Mesothelial cell of epicardium (in vitro differentiated cells): Measurements from ENCODE around the gene ABCG2. TPM values are rescaled to one million over a fixed set of nuclear protein-coding genes. Genes with fewer than 3 reads are reported as not detected.

ENCODE experiments used
- DNase-seq, 2 experiments: peaks; one replicate each; pipeline ENCODE4 v3.0.0; 2021; ENCODE audit warnings: low spot score in 2 of 2; ENCODE audit not compliant: unreplicated experiment in 2 of 2
- H3K27ac Mint-ChIP-seq: 2 replicates; pipeline ENCODE4 v1.8.0; 2021; ENCODE audit warnings: mixed read lengths
- H3K27me3 Mint-ChIP-seq: 2 replicates; pipeline ENCODE4 v1.8.0; 2021; ENCODE audit warnings: low read depth, mixed read lengths
- H3K36me3 Mint-ChIP-seq: 2 replicates; pipeline ENCODE4 v1.8.0; 2021; ENCODE audit warnings: mixed read lengths
- H3K4me1 Mint-ChIP-seq: 2 replicates; pipeline ENCODE4 v1.8.0; 2021; ENCODE audit warnings: mixed read lengths
- H3K4me3 Mint-ChIP-seq: 2 replicates; pipeline ENCODE4 v1.8.0; 2021; ENCODE audit warnings: mild to moderate bottlenecking, moderate library complexity, mixed read lengths
- H3K9me3 Mint-ChIP-seq: 2 replicates; pipeline ENCODE4 v1.8.0; 2021; ENCODE audit warnings: mixed read lengths
- total RNA-seq: library from RNA; stranded (reverse); gene quantifications from 3 replicates; pipeline ENCODE4 v1.2.1, GENCODE V29; 2021
- TF ChIP-seq, protein P1 (sequence below): fragments of 200-600 bp; sonication (generic); IDR thresholded peaks from one replicate; pipeline ENCODE4 v1.5.0; 2021; ENCODE audit warnings: antibody characterized with exemption; ENCODE audit not compliant: unreplicated experiment

The ABCG2 gene
- total RNA-seq, 1 donor from 2014 or later = 0.92 TPM

DNA sequence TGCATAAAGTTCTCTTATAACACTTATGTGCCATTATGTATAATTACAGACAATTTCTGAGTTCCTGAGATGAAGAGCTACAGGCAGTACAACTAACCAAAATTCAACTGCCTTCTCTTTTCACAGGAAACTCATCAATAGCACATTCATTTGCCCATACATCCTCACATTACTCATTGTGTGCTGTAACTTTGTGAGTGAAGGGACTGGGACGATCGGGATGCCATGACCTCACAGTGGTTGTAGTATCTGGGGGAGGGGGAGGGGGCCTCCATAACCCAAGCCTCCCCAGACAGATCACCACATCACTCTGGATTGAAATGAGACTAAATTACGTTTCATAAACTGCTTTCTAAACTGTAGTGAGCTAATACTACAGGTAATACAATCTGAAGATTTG is 60.7 kb downstream of the ABCG2 start:
- no peak for DNase-seq
- H3K36me3 Mint-ChIP-seq = no peaks in the 10 kb centered on the region
- no peaks in the 10 kb centered on the region for H3K4me1 Mint-ChIP-seq
- TF ChIP-seq, protein P1, sequence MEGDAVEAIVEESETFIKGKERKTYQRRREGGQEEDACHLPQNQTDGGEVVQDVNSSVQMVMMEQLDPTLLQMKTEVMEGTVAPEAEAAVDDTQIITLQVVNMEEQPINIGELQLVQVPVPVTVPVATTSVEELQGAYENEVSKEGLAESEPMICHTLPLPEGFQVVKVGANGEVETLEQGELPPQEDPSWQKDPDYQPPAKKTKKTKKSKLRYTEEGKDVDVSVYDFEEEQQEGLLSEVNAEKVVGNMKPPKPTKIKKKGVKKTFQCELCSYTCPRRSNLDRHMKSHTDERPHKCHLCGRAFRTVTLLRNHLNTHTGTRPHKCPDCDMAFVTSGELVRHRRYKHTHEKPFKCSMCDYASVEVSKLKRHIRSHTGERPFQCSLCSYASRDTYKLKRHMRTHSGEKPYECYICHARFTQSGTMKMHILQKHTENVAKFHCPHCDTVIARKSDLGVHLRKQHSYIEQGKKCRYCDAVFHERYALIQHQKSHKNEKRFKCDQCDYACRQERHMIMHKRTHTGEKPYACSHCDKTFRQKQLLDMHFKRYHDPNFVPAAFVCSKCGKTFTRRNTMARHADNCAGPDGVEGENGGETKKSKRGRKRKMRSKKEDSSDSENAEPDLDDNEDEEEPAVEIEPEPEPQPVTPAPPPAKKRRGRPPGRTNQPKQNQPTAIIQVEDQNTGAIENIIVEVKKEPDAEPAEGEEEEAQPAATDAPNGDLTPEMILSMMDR = no peak
- no peak overlapping the region for H3K4me3 Mint-ChIP-seq
- H3K27me3 Mint-ChIP-seq = no peaks in the 10 kb centered on the region
- H3K9me3 Mint-ChIP-seq = peaks cover 2% of the 10 kb centered on the region
- no peak overlapping the region for H3K27ac Mint-ChIP-seq

- Mint-ChIP-seq H3K27ac (no peak overlapping the region), H3K9me3 (peaks cover 2% of the 10 kb centered on the region), H3K4me1 (no peaks in the 10 kb centered on the region), H3K36me3 (no peaks in the 10 kb centered on the region), H3K4me3 (no peak overlapping the region), H3K27me3 (no peaks in the 10 kb centered on the region)
- TF ChIP-seq, protein P1 = no peak
- DNase-seq = no peak
These were observed 61.1 kb downstream of the ABCG2 start for GRCh38 chr4:88097301-88097700.

- TF ChIP-seq, protein P1 = no peak
- H3K36me3 Mint-ChIP-seq = no peaks in the 10 kb centered on the region
- no peak overlapping the region for H3K27ac Mint-ChIP-seq
- peaks cover 2% of the 10 kb centered on the region for H3K9me3 Mint-ChIP-seq
- no peaks in the 10 kb centered on the region for H3K4me1 Mint-ChIP-seq
- no peak for DNase-seq
- no peak overlapping the region for H3K4me3 Mint-ChIP-seq
- no peaks in the 10 kb centered on the region for H3K27me3 Mint-ChIP-seq
These were observed 64.6 kb downstream of the ABCG2 start for GRCh38 chr4:88093874-88094273.

- Mint-ChIP-seq H3K9me3 (peaks cover 4% of the 10 kb centered on the region), H3K4me1 (peaks cover 7% of the 10 kb centered on the region), H3K36me3 (no peaks in the 10 kb centered on the region), H3K27me3 (no peaks in the 10 kb centered on the region), H3K27ac (no peak overlapping the region), H3K4me3 (no peak overlapping the region)
- DNase-seq = no peak
- TF ChIP-seq, protein P1 = no peak
These were observed 67.1 kb downstream of the ABCG2 start for GRCh38 chr4:88091378-88091777.

DNA sequence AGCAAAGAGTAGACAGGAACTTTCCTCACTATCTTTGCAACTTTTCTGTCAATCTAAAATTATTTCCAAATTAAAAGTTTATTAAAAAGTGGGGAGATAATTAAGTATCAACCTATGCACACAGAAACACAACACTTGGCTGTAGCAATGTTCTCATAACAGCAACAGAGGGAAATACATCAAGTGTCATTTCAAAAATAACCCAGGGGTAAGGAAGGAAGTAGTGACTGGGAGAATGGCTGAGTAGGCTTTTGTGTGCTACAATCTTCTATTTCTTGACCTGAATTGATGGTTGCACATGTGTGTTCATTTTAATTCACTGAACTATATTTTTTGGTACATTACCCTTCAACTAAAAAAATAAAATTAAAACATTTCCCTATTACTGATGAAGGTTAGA is 67.5 kb downstream of the ABCG2 start:
- Mint-ChIP-seq H3K4me3 (no peak overlapping the region), H3K4me1 (peaks cover 7% of the 10 kb centered on the region), H3K9me3 (peaks cover 6% of the 10 kb centered on the region), H3K27ac (no peak overlapping the region), H3K27me3 (no peaks in the 10 kb centered on the region), H3K36me3 (no peaks in the 10 kb centered on the region)
- DNase-seq = no peak
- TF ChIP-seq, protein P1 = no peak

DNA sequence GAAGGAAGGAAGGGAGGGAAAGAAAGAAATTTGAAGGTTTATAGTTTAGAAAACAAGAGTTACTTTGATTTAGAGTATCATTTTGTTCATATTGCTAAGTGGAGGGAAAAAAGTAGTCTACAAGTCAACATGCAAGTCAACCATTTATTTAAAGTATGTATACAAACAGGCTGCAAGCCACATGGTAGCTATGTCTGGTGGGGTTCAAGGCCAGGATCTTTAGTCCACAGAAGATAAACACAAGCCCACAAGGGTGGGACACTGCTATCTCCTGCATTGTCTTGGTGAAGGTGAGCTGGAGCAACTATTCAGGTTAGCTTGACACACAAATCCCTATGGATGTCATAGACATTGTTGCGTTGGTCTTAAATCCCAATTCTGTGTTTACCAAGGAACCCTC is 71.4 kb downstream of the ABCG2 start:
- Mint-ChIP-seq H3K9me3 (peaks cover 6% of the 10 kb centered on the region), H3K4me3 (no peak overlapping the region), H3K4me1 (peaks cover 7% of the 10 kb centered on the region), H3K27ac (no peak overlapping the region), H3K36me3 (no peaks in the 10 kb centered on the region), H3K27me3 (no peaks in the 10 kb centered on the region)
- DNase-seq = no peak
- TF ChIP-seq, protein P1 = no peak
